ENCODE measurements around the gene RABL6.
"Not testable (repeated sequence)": the region's sequence is repeated elsewhere in the genome, so short reads cannot be mapped to it uniquely, and the experiment has no call there.

GRCh38 chr9:136833381-136834048, 25.8 kb downstream of the RABL6 start:
- TF ChIP-seq, protein P1, sequence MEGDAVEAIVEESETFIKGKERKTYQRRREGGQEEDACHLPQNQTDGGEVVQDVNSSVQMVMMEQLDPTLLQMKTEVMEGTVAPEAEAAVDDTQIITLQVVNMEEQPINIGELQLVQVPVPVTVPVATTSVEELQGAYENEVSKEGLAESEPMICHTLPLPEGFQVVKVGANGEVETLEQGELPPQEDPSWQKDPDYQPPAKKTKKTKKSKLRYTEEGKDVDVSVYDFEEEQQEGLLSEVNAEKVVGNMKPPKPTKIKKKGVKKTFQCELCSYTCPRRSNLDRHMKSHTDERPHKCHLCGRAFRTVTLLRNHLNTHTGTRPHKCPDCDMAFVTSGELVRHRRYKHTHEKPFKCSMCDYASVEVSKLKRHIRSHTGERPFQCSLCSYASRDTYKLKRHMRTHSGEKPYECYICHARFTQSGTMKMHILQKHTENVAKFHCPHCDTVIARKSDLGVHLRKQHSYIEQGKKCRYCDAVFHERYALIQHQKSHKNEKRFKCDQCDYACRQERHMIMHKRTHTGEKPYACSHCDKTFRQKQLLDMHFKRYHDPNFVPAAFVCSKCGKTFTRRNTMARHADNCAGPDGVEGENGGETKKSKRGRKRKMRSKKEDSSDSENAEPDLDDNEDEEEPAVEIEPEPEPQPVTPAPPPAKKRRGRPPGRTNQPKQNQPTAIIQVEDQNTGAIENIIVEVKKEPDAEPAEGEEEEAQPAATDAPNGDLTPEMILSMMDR (IDR thresholded peaks at IDR 0.05; ENCODE audit: insufficient read depth, low read depth, low read length), result not testable (repeated sequence)
- not testable (repeated sequence) for TF ChIP-seq EZH2 (IDR thresholded peaks at IDR 0.05; ENCODE audit: insufficient read depth, low read length)
